ENCODE measurements around the gene ZNF891.

The ZNF891 gene

DNA sequence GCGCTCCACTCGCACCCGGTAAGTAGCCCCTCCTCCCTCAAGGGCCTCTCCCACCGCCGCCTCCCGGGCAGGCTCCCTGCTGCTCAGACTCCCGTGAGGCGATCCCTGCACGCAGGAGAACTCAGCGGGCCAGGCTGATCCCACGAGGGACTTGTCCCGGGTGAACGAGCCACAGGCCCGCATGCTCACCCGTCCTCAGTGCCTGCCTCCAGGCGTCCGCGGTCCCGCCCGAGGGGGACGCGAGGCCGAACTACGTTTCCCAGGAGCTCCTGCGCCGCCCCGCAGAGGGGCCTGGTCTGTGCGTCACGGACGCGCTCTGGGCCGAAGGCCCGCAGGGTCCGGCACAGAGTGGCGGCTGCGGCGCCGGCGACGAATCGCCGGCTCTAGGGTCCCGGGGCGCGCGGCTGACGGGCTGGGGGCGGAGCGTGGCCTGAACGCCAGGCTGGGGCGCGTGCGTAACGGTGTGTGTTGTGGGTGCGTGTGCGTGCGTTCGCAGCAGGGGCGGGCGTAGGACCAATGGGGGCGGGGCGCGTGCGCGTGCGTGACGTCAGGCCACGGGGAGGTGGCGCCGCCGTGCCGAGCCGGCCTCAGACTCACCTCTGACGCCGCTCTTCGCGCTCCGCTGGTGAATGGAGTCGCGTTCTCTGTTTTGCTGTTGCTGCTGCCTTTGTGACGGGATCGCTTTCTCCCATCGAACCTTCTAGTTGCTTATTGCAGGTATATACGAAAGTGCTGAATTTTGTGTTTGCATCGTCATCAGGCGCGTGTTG lies at the start of gene ZNF891, which contains the start of gene ZNF10:
Gene ZNF891 (minus strand): TSS at position 237 of the 770 bp plus-strand sequence. CDS start 8,356 bp downstream, outside the sequence.
Gene ZNF10 (plus strand): TSS at position 590 of the 770 bp plus-strand sequence. CDS start 13,866 bp downstream, outside the sequence.
- in situ Hi-C loops (cut with MboI; ENCODE audit: low pct_unique_long_range_greater_than_20kb, low sequenced_read_pairs) = no loop called here
- peak; percentile 96 for DNase-seq

DNA sequence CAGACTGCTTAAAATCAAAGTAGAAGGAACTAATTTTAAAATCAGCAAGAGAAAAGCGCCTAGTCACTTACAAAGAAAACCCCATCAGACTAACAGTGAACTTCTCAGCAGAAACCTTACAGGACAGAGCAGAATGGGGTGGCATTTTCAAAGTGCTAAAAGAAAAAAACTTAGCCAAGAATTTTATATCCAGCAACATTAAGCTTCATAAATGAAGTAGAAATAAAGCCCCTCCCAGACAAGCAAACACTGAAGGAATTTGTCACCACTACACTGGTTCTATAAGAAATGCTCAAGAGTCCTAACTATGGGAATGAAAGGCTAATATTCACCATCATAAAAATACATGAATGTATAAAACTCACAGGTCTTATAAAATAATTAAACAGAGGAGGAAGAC lies 44.8 kb upstream of the ZNF891 start:
- in situ Hi-C loops (cut with MboI; ENCODE audit: low pct_unique_long_range_greater_than_20kb, low sequenced_read_pairs) = no loop called here
- no peak for DNase-seq

DNA sequence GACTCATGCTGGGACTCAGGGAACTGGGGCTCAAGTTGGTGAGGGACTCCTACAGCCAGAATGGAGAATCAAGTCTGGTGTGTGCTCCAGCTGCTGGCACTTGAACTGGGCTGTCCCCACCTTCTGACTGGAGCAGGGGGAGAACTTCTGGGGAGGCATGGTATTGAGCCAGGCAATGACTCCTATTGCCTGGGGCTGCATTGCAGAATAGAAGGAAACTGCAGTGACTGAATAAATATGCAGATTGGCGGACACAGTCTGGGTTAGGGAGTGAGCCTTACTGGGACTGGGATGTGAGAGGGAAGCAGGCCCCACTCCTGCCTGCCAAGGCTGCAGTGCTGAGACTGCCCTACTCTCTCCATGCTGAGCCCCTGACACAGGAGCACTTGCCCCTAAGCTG lies 42.4 kb upstream of the ZNF891 start:
- in situ Hi-C loops (cut with MboI; ENCODE audit: low pct_unique_long_range_greater_than_20kb, low sequenced_read_pairs) = no loop called here

DNA sequence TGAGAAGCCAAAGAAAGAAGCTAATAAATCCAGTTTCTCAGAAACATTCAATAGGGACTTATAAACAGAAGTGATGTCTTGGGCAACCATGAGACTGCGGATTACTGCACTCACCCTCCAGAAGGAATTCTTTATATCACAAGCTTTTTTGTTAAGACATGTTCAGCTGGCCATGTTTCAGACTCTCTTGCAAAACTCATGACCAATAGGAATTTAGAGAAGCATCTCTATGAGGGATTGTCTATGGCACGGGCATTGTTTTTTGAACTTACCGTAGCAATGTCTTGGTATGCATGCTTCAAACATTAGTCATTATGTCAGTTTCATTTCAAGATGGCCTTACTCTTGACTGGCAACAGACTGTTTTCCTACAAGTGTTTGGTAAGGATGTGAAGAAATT lies 35.7 kb upstream of the ZNF891 start:
- in situ Hi-C loops (cut with MboI; ENCODE audit: low pct_unique_long_range_greater_than_20kb, low sequenced_read_pairs) = no loop called here
- DNase-seq = no peak

More for the DNA sequence above, 42.4 kb upstream of the ZNF891 start:
- no peak for DNase-seq

DNA sequence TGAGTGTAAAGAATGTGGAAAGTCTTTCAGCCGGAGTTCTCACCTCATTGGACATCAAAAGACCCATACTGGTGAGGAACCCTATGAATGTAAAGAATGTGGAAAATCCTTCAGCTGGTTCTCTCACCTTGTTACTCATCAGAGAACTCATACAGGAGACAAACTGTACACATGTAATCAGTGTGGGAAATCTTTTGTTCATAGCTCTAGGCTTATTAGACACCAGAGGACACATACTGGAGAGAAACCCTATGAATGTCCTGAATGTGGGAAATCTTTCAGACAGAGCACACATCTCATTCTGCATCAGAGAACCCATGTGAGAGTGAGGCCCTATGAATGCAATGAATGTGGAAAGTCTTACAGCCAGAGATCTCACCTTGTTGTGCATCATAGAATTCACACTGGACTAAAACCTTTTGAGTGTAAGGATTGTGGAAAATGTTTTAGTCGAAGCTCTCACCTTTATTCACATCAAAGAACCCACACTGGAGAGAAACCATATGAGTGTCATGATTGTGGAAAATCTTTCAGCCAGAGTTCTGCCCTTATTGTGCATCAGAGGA lies 26.1 kb upstream of the ZNF891 start:
- in situ Hi-C loops (cut with MboI; ENCODE audit: low pct_unique_long_range_greater_than_20kb, low sequenced_read_pairs) = no loop called here
- no peak for DNase-seq

DNA sequence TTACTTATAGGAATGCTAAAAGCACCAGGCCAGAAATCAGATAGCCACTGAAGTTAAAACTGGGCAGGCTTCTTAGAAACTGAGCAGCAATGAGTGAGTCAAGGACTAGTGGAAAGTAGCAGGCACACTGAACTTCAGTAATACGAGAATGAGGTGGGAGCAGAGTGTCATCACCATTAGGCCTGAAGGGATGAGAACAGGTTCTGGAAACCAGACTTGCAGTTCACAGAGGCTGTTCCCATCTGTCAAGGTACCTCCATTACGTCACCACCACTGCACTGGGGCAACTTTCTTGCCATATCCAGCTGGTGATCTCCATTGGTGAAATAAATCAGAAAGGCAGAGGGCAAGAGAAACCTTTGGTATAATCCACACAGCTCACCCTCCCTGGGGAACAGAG lies 15.9 kb upstream of the ZNF891 start:
- no peak for DNase-seq
- in situ Hi-C loops (cut with MboI; ENCODE audit: low pct_unique_long_range_greater_than_20kb, low sequenced_read_pairs) = no loop called here

DNA sequence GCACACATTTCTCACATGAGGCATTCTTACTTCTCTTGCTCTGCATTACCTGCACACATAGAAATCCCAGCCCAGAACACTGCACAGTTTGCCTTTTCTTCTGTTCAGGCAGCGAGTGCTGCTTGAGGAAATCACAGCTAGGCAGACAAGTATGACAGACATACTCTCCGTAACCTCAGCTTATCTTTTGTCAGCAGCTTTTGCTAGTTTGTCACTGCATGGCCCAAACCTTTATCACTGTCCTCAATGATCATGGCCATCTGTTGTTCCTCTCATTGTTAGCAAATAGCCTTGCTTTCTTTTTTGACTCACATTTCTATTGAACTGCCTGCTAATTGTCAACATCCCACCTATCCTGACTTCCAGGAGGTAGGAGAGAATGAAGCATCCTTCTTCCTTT lies 5.7 kb upstream of the ZNF891 start:
- in situ Hi-C loops (cut with MboI; ENCODE audit: low pct_unique_long_range_greater_than_20kb, low sequenced_read_pairs) = no loop called here
- no peak for DNase-seq

DNA sequence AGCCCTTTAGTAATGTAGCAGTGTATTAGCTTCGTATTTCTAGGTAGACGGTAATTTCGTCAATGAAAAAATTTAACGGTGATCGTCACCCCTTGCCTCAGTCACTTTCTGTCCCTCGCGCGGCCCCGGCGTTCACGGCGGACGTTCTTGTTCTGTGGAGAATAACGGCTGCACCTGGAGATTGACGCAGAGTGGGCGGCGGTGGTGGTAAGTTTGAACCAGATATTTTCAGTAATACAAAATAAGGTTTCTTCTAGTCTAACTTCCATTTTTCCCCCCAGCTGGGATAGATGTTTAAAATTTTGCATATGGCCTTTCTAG lies 694 bp upstream of the ZNF891 start:
- in situ Hi-C loops (cut with MboI; ENCODE audit: low pct_unique_long_range_greater_than_20kb, low sequenced_read_pairs) = no loop called here
- no peak for DNase-seq

DNA sequence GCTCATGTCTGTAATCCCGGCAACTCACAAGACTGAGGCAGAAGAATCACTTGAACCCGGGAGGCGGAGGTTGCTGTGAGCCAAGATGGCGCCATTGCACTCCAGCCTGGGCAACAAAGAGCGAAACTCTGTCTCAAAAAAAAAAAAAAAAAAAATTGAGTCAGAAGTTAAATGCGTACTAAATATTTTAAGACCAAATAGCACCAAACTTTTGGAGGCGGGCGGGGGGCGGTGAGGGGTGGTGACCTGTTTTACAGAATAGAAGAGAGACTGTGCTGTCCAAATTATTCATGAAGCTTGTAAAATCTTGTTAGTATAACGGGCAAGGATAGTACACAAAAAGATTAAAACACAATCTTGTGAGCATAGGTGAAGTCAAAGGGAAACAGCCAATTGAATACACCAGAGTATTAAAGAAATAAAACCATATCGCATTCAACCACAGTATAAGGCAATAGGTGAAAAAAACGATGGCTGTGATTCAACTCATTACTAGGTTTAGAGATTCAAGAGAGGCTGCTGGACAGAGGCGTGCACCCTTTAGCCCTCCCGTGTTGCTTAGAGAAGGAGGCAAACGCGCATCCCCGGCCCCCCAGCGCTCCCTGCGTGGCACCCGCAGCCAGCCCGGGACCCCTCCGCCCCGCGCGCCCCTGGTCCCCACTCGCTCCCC lies 571 bp downstream of the ZNF891 start:
- in situ Hi-C loops (cut with MboI; ENCODE audit: low pct_unique_long_range_greater_than_20kb, low sequenced_read_pairs) = no loop called here
- no peak for DNase-seq

DNA sequence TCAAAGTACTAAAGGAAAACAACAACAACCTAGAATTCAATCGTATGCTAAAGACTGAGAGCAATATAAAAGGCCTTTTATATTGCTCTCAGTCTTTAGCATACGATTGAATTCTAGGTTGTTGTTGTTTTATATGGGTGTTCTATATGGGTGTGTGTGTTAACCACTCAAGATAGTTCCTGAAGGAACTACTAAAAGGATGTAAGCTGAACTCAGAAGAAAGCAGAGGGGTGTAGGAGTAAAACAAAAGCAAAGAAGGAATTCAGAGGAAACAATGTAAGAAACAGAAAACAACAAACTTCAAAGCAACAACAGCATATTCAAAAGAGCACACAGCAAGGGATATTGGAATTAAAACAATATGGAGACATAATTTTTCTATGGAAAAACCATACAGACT lies 5.4 kb downstream of the ZNF891 start:
- DNase-seq = no peak
- in situ Hi-C loops (cut with MboI; ENCODE audit: low pct_unique_long_range_greater_than_20kb, low sequenced_read_pairs) = no loop called here

DNA sequence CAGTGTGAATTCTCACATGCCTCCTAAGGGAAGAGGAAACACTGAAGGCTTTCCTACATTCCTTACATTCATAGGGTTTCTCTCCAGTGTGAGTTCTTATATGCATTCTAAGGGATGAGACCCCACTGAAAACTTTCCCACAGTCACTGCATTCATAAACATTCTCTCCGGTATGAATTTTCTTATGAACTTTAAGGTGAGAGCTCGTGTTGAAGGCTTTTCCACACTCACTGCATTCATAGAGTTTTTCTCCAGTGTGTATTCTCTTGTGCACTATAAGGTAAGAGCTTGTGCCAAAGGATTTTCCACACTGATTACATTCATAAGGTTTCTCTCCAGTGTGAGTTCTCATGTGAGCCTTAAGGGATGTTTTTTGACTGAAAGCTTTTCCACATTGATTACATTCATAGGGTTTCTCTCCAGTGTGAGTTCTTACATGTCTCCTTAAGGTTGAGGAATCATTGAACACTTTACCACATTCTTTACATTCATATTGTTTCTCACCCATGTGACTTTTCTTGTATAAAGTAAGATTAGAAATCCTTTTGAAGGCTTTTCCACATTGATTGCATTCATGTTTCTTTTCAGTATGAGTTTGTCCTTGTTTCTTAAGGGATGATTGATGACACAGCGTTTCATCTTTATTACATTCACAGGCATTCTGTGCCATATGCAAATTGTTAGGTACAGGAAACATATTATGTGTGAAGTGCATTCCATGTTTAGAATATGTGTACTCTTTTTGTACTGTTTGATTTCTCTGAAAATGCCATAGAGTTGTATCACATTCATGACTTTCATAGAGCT lies 9.5 kb downstream of the ZNF891 start:
- DNase-seq = no peak
- in situ Hi-C loops (cut with MboI; ENCODE audit: low pct_unique_long_range_greater_than_20kb, low sequenced_read_pairs) = no loop called here

DNA sequence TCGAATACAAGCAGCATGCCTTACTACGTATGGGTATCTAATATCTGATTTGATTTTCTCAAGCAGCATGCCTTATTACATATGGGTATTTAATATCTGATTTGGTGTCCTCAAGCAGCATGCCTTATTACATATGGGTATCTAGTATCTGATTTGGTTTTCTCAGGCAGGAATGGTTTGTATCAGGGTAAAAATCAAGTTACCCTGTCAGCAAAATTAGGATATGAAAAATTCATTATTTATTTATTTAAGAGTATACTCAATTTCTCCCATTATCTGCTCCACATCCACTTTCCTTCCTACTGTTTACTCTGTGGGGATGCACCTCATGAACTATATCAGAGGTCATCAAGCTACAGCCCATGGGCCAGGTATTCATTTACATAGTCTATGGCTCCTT lies 21.9 kb downstream of the ZNF891 start:
- in situ Hi-C loops (cut with MboI; ENCODE audit: low pct_unique_long_range_greater_than_20kb, low sequenced_read_pairs) = no loop called here
- DNase-seq = no peak

DNA sequence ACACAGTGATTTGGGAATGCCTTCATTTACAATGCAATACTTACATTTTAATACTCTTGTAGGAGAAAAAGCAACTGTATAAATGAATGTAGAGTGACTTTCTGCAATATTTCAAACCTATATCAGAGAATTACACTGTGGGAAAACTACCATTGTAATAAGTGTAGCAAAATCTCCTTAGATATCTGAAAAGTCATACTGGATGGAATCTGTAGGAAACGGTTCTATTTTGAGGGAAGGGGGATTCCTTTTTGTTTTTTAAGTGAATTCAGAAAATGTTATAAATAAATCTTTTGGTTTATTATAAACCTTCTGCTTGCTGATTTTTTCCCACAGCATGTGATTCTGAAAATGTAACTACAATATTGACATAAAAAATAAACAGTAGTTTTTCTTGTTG lies 23.0 kb downstream of the ZNF891 start:
- in situ Hi-C loops (cut with MboI; ENCODE audit: low pct_unique_long_range_greater_than_20kb, low sequenced_read_pairs) = no loop called here
- DNase-seq = no peak

DNA sequence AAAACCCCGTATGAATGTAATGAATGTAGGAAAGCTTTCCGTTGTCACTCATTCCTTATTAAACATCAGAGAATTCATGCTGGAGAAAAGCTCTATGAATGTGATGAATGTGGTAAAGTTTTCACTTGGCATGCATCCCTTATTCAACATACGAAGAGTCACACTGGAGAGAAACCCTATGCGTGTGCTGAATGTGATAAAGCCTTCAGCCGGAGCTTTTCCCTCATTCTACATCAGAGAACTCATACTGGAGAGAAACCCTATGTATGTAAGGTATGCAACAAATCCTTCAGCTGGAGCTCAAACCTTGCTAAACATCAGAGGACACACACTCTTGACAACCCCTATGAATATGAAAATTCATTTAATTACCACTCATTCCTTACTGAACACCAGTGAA lies 23.8 kb downstream of the ZNF891 start:
- peak; percentile 39 for DNase-seq
- in situ Hi-C loops (cut with MboI; ENCODE audit: low pct_unique_long_range_greater_than_20kb, low sequenced_read_pairs) = no loop called here

DNA sequence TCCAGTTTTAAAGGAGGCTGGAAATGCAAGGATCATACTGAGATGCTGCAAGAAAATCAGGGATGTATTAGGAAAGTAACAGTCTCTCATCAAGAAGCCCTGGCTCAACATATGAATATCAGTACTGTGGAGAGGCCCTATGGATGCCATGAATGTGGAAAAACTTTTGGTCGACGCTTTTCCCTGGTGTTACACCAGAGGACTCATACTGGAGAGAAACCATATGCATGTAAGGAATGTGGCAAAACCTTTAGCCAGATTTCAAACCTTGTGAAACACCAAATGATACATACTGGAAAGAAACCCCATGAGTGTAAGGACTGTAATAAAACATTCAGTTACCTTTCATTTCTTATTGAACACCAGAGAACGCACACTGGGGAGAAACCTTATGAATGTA lies 24.5 kb downstream of the ZNF891 start:
- DNase-seq = peak; percentile 19
- in situ Hi-C loops (cut with MboI; ENCODE audit: low pct_unique_long_range_greater_than_20kb, low sequenced_read_pairs) = no loop called here

DNA sequence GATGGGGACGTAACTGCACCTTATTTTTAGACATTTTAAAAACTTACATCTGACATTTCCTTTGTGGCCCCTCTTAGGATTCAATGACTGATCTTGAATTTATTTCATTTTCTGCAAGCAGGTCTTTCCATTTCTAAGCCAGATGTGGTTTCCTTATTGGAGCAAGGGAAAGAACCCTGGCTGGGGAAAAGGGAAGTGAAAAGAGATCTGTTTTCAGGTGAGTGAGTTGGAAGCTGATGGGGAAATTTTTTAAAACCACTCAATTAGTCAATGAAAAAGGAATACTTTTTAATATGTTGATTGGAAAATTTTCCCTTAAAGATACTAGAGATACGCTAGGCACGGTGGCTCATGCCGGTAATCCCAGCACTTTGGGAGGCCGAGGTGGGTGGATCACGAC lies 46.7 kb downstream of the ZNF891 start:
- DNase-seq = no peak
- in situ Hi-C loops (cut with MboI; ENCODE audit: low pct_unique_long_range_greater_than_20kb, low sequenced_read_pairs) = no loop called here

DNA sequence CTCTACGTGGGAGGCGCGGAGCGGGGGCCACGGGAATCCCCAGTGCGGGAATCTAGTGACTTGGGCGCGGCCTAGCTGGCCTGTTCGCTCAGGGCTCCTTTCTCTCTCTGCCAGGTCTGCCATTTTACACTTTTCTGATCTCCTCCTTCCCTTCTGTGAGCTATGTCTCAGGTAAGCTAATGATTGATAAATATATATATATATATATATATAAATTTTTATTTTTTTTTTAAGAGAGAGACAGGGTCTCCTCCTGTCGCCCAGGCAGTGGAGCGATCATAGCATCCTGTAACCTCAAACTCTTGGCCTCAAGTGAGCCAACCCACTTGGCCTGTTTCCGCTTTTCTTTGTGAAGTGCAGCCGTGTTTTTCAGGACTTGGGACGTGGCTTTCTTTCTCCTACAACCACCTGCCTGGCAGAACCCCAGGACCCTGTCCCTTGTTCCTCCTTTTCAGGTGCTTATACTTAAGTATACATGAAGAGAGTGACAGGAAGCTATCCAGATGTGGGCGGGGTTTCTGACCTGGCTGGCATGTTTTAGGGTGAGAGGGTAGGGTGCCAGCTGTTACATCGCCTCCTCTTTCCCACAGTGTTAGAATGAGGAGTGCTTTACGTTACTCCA lies 48.8 kb downstream of the ZNF891 start:
- in situ Hi-C loops (cut with MboI; ENCODE audit: low pct_unique_long_range_greater_than_20kb, low sequenced_read_pairs) = no loop called here
- DNase-seq = peak; percentile 14

DNA sequence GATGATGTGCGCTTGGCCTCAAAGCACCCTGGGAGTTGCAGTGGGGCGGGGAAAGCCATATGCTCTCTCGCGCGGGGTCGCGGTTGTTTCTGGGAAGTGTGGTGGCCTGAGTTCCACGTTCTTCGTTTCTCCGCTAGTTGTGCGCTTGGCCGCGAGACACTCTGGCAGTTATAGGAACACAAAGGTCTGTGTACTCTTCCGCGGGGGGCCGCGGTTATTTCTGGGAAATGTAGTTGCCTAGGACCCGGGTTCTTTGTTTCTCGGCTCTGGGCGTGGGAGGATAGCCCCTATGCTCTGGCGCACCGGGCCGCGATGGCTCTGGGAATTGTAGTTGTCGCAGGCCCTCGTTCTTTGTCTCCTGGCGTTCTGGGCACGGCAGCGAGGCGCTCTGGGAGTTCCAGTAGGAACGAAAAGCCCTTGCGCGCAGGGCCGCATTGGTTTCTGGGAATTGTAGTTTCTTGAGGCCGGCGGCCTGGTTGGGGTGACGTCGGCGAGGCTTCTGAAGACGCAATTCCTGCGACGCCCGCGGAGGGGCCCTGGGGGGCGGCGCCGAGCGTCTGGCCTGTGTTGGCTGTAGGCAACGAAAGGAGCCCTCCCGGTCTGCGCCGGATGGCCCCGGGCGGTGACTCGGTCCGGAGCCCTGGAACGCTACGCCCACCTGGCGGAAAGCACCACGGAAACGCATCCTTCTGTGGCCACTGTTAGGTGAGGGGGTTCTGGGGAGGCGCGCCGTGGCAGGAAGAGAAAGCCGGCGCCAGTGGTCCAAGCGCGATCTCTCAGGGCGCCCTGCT lies 49.5 kb downstream of the ZNF891 start, which contains the start of gene ZNF140:
Gene ZNF140 (plus strand): TSS at position 556 of the 791 bp plus-strand sequence. CDS start 398 bp downstream, outside the sequence.
- in situ Hi-C loops (cut with MboI; ENCODE audit: low pct_unique_long_range_greater_than_20kb, low sequenced_read_pairs) = no loop called here
- DNase-seq = peak; percentile 98

DNA sequence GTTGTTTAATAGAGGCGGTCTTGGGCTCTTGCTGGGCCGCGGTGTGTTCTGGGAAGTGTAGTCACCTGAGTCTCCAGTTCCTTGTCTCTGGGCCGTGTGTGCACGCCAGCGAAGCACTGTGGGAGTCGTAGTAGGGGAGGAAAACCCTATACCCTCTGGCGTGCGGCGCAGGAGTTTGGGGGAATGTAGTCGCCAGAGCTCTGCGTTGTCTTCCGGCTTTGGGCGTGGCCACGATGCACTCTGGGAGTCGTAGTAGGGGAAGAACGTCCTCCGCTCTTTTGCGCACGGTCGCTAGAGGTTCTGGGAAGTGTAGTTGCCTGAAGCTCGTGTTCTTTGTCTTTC lies 50.1 kb downstream of the ZNF891 start:
- peak; percentile 98 for DNase-seq
- in situ Hi-C loops (cut with MboI; ENCODE audit: low pct_unique_long_range_greater_than_20kb, low sequenced_read_pairs) = no loop called here

Measured in KBM-7 (cell line).